ENCODE results near the gene WDR87.

Gene WDR87

DNA sequence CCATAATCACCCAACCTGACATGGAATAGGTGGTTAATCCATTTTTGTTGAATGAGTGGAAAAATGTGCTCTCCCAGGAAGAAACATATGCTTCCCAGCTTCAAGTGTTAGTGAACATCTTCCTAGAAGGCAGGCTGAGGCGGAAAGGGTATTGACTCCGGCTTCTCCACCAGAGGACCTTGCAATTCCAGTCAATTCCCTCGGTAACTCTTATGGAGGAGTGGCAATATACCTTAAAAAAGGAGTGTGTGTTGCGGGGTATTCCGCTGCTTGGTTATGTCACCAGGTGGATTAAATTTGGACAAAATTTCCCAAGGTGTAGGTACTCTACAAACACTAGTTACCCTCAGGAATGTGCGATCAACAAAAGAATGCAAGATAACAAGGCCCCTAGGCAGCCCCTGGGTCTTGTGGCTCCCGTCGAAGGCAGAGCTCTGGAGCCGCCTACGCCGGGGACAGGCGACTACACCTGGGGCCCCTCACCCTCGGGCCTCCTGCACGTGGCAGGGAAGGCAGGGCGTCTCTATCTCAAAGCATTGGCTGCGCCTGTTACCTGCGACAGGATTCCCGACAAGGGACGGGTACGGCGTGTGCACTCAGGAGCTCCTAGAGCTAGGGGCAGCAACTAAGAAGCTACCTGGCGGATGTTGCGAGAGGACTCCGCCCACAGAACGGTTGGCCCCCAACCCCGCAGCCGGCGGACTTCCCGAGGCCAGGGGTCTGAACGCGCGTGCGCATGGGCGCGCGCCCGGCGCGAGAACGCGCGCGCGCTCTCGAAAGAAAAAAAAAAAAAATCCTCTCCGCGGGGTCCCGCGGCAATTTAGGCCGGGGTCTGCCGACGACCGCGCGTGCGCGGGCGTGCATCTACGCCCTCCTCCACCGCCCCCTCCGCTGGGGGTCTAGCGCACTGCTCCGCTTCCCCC, at the start of gene WDR87:
Gene WDR87 (minus strand): TSS at position 649 of the 923 bp plus-strand sequence. CDS start 8,355 bp downstream, outside the sequence.
- peak; percentile 67 for DNase-seq

DNA sequence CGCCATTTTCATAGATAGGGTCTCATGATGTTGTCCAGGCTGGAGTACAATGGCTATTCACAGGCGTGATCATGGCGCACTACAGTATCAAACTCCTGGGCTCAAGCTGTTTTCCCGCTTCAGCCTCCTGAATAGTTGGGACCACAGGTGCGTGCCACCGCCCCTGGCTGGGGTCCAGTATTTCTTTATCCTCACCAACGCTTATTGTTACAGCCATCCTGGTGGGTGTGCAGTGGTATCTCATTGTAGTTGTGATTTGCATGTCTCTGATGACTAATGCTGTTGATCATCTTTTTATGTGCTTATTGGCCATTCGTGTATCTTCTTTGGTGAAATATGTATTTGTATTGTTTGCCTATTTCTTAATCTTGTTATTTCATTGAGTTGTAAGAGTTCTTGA, 49.6 kb upstream of the WDR87 start:
- no peak for DNase-seq

- DNase-seq: no peak
These were observed 48.1 kb upstream of the WDR87 start for GRCh38 chr19:37954421-37954874.

- DNase-seq: no peak
These were observed 47.5 kb upstream of the WDR87 start for GRCh38 chr19:37953918-37954303.

DNA sequence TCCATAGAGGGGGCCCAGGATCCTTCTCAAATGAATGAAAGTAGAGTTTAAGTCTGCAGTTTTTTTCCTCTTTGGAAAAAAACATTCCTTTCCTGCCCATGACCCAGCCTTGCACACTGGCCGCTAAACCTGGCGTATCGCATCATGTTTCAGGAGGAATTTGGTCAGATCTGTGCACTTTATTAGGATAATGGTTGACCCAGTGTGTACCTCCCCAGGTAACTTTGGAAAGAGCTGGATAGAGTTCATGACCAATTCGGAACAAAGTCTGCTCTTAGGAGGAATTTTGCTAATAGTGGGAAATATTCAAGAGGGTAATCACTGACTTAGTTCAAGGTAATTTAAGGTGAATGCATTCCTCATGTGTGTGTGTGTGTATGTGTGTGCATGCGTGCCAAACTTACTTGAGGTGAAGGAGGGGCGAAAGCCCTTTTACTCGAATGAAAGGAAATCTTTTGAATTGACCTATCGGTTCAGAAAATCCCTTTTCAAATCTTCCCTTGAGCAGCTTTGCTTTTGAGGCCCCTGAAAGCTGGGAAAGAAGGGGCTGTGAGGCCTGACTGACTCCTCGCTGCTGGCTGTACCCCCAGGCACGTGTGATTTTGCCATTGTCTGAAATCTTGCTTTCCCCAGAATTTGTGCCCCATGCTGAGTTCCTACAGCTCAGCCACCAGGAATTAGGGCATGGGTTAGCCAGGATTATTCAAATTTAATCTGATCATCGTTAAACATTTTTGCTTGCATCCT, 47.0 kb upstream of the WDR87 start:
- no peak for DNase-seq

DNA sequence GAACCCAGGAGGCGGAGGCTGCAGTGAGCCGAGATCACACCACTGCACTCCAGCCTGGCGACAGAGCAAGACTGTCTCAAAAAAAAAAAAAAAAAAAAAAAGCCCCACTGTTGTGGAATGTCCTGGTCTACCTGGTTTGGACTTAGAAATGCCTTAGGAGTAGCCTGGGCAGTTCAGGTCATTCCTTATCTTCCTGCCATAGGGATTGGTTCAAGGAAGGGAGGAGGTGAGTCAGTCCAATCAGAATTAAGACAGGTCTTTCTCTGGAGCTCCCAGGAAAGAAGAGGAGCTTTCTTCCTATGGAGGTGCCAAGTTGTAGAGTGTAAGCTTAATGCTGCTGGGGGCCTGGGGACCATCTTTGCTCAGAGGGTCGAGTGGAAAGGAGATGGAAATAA, 45.4 kb upstream of the WDR87 start:
- no peak for DNase-seq

DNA sequence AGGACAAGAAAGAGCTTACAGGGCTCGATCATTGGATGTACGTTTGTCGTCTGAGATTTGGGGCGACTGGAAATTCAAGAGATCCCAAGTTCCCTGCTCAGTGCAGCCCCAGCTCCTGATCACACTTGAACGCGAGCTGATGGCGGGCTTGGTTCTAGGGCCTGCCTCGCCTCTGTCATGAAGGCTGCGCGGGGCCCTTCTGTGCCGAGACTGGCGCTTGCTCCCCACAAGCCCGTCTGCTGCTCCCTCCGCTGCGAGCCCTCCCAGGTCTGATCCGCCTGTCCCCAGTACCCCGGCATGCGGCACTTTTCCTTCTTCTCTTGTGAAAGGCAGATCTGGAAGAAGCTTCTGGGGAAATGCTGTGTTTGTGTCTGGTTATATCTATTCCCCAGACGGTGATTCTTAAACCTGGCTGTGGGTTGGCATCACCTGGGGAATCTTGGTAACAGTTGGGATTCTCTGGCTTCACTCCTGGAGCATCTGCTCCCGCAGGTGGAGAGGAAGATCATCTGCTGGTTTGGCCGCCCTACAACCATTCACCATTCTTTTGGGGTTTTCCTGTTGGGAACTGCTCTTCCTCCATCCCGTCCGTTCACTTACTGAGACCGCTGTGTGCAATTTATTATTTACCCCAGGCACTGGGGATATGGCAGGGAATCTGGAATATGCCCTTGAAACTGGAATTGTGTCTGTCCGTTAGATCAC, 44.2 kb upstream of the WDR87 start:
- DNase-seq: no peak

DNA sequence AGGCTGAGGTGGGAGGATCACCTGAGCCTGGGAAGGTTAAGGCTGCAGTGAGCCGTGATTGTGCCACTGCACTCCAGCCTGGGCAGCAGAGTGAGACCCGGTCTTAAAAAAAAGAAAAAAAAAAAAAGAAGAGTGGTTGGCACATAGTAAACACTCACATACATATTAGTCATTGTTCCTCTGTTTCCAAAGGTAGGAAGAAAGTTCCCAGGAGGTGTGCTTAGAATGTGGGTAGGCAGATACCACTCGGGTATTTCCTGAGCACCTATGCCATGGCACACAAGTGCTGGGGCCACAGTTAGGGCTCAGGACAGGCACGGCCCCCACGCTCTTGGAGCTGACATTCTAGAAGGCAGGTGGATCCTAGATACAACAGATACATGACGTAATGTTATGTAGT, 42.0 kb upstream of the WDR87 start:
- DNase-seq: no peak

DNA sequence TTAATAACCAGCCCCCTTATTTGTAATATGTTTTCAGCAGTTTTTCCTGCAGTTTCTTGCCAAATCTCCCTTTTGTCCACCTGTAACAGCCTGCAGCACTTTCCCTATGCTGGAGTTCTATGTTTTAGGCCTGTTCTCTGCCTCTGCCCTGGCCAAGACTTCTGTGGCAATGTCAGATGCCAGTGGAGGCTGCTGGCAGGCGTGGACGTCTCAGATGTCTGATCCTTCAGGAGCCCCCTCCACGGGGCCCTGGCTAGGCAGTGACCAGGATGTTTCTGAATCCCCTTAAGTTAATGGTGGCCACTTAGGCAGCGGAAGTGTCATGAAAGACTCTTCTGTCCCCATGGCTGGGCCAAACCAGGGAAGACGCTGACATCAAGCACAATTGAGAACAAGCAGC, 41.4 kb upstream of the WDR87 start:
- no peak for DNase-seq

- no peak for DNase-seq
These were observed 39.7 kb upstream of the WDR87 start for GRCh38 chr19:37946132-37946531.

DNA sequence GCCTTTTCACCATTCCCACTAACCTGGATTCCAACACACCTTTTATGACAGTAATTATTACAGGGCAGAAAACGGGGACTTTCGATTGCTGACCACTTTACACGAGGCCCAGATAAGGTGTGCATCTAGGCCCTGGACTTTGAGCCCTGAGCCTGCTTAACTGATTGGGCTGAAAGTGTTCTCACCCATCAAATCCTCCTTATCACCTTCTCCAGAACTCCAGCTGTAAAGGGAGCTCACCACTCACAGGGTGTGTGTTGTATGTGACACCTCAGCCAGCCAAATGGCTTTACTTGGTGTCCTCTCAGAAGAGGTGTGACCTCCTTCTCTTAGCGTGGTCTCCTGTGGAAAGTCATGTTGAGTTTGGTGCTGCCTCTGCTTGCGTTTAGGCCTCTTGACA, 37.1 kb upstream of the WDR87 start:
- DNase-seq: no peak

- no peak for DNase-seq
These were observed 36.1 kb upstream of the WDR87 start for GRCh38 chr19:37942516-37942902.

DNA sequence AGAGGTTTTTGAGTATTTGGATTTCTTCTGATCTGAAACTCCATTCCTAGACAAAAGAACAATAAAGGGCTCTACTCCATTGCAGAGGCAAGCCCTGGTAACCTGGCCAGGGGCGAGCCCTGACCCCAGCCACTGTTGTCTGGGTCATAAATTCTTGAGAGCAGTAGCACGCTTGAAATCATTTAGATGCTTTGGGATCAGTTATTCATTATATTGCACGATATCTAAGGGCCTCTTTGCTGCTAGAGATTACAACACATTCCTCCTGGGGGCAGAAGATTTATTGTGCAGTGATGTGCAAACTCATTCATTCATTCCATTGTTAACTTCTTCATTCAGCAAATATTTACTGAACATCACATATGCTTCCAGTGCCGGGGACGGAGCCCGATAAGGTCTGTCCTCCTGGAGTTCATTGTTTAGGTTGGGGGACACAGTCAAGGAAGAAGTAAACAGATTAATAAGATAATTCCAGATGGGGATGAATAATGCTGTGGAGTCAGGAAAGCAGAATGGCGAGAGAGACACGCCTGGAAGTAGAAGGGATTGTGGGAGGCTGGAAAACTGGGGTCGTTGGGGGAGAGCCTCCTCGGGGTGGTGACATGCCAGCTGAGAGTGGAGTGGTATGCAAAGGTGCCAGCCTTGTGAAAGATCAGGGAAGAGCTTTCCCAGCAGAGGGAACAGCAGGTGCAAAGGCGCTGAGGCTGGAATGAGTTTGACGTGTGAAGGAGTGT, 35.6 kb upstream of the WDR87 start:
- no peak for DNase-seq

DNA sequence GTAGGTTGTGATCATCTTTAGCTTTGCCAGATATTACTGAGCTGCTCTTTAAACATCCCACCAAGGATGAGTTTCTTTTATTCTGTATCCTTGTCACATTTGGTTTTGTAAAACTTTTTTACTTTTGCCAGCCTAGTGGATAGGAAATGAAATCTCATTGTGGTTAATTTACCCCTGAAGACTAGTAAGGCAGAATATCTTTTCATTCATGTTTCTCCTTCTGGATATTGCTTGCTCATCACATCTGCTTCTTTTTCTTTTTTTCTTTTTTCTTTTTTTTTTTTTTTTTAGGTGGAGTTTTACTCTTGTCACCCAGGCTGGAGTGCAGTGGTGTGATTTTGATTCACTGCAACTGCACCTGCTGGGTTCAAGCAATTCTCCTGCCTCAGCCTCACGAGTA, 32.0 kb upstream of the WDR87 start:
- DNase-seq: no peak

- DNase-seq: no peak
These were observed 30.5 kb upstream of the WDR87 start for GRCh38 chr19:37936886-37937285.

DNA sequence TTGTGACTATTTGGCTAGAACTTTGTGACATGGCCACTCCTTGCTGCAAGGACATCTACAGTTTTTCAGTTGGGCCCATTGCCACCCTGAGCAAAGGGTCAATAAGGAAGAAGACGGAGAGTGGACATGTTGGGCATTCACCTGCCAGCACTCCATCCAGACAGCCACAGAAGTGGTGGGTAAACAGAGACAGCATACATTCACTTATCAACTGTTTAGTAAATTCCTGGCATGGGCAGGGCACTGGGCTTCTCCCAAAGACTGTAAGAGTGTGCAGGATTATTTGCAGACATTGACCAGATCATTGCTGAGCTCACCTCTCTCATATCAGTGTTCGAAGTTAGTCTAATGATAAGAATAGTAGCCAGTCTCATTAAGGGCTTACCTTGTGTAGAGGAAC, 29.8 kb upstream of the WDR87 start:
- no peak for DNase-seq

GRCh38 chr19:37935341-37935740, 28.9 kb upstream of the WDR87 start:
- no peak for DNase-seq

DNA sequence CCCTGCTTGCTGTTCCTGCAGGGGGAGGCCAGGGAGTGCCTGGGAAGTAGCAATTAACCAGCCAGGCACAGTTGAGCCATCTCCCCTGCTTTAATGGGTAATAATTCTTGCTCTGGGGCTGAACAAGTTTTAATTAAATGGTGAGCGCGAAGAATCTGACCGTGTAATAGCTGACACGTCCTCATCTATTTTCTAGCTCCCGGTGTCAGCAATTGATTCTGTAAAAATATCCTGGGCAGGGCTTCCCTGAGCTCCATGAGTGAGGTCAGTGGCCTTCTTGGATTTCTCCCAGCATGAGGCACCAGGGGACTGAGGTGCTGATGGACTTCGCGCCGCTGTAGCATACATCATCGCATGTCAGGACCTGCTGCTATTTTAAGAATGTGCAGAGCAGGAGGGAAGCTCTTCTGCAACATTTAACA, 27.6 kb upstream of the WDR87 start:
- no peak for DNase-seq

GRCh38 chr19:37932985-37933936, 26.9 kb upstream of the WDR87 start:
- DNase-seq: peak; percentile 23

- DNase-seq: peak; percentile 31
These were observed 25.7 kb upstream of the WDR87 start for GRCh38 chr19:37931881-37932655.

GRCh38 chr19:37930416-37930815, 24.0 kb upstream of the WDR87 start:
- DNase-seq: no peak
